H9 (cell line): ENCODE results near the gene DNHD1. TPM values are rescaled to one million over a fixed set of nuclear protein-coding genes. Genes with fewer than 3 reads are reported as not detected.

Experiments
- DNase-seq: peaks from one replicate; pipeline ENCODE4 v3.0.0-alpha.2; 2017
- H2AFZ ChIP-seq: one replicate; pipeline ENCODE4 v1.6.1; 2013; ENCODE audit warnings: mild to moderate bottlenecking, low read length, control low read depth, moderate library complexity
- H2AK5ac ChIP-seq: 2 replicates; pipeline ENCODE4 v1.6.1; 2013; ENCODE audit warnings: low read length, control low read depth, mixed read lengths; ENCODE audit not compliant: insufficient read length
- H2BK120ac ChIP-seq: one replicate; pipeline ENCODE4 v1.6.1; 2013; ENCODE audit warnings: low read depth, mild to moderate bottlenecking, low read length, control low read depth, inconsistent platforms; ENCODE audit not compliant: poor library complexity, severe bottlenecking
- H2BK12ac ChIP-seq: 2 replicates; pipeline ENCODE4 v1.6.1; 2013; ENCODE audit warnings: low read length, control low read depth, mixed read lengths, low read depth; ENCODE audit not compliant: insufficient read length
- H2BK15ac ChIP-seq: 2 replicates; pipeline ENCODE4 v1.6.1; 2013; ENCODE audit warnings: low read depth, low read length, control low read depth
- H2BK20ac ChIP-seq: one replicate; pipeline ENCODE4 v1.6.1; 2013; ENCODE audit warnings: low read depth, mild to moderate bottlenecking, low read length, control low read depth, inconsistent platforms; ENCODE audit not compliant: poor library complexity, severe bottlenecking
- H2BK5ac ChIP-seq: 2 replicates; pipeline ENCODE4 v1.6.1; 2013; ENCODE audit warnings: low read length, control low read depth, mixed read lengths; ENCODE audit not compliant: insufficient read length
- H3K14ac ChIP-seq: 2 replicates; pipeline ENCODE4 v1.6.1; 2013; ENCODE audit warnings: low read length, control low read depth; ENCODE audit not compliant: insufficient read depth
- H3K18ac ChIP-seq: 2 replicates; pipeline ENCODE4 v1.6.1; 2013; ENCODE audit warnings: low read depth, mild to moderate bottlenecking, mixed read lengths, low read length, control low read depth; ENCODE audit not compliant: insufficient read length
- H3K23ac ChIP-seq: 2 replicates; pipeline ENCODE4 v1.6.1; 2013; ENCODE audit warnings: low read length, control low read depth, mixed read lengths, low read depth; ENCODE audit not compliant: insufficient read length
- H3K23me2 ChIP-seq: 2 replicates; pipeline ENCODE4 v1.6.1; 2013; ENCODE audit warnings: low read depth, mild to moderate bottlenecking, mixed read lengths, low read length, control low read depth; ENCODE audit not compliant: insufficient read length, poor library complexity, severe bottlenecking
- H3K27ac ChIP-seq: 2 replicates; pipeline ENCODE4 v1.5.1; 2013; ENCODE audit warnings: low read length, control low read depth, mixed read lengths, low read depth; ENCODE audit not compliant: insufficient read length
- H3K27me3 ChIP-seq: 2 replicates; pipeline ENCODE4 v1.6.1; 2013; ENCODE audit warnings: low read length, control low read depth, inconsistent platforms; ENCODE audit not compliant: insufficient read depth
- H3K4ac ChIP-seq: 2 replicates; pipeline ENCODE4 v1.6.1; 2013; ENCODE audit warnings: low read depth, mild to moderate bottlenecking, control low read depth, inconsistent platforms, low read length, moderate library complexity
- H3K4me1 ChIP-seq: 2 replicates; pipeline ENCODE4 v1.6.1; 2013; ENCODE audit warnings: low read length, control low read depth, inconsistent platforms; ENCODE audit not compliant: insufficient read depth
- H3K4me2 ChIP-seq: 2 replicates; pipeline ENCODE4 v1.6.1; 2013; ENCODE audit warnings: low read length, control low read depth, mixed read lengths; ENCODE audit not compliant: insufficient read length, insufficient read depth
- H3K56ac ChIP-seq: 2 replicates; pipeline ENCODE4 v1.6.1; 2013; ENCODE audit warnings: low read depth, mild to moderate bottlenecking, mixed read lengths, low read length, control low read depth; ENCODE audit not compliant: insufficient read length
- H3K79me1 ChIP-seq: 2 replicates; pipeline ENCODE4 v1.6.1; 2013; ENCODE audit warnings: low read depth, mild to moderate bottlenecking, moderate library complexity, low read length, control low read depth, inconsistent platforms; ENCODE audit not compliant: insufficient read depth, poor library complexity, severe bottlenecking
- H3K79me2 ChIP-seq: 2 replicates; pipeline ENCODE4 v1.6.1; 2013; ENCODE audit warnings: low read length, control low read depth, inconsistent platforms; ENCODE audit not compliant: insufficient read depth
- H3K9ac ChIP-seq: 2 replicates; pipeline ENCODE4 v1.6.1; 2013; ENCODE audit warnings: low read length, control low read depth, mixed read lengths; ENCODE audit not compliant: insufficient read length; ENCODE audit errors: extremely low read depth
- H3K9me3 ChIP-seq: one replicate; pipeline ENCODE4 v1.6.1; 2013; ENCODE audit warnings: low read depth, low read length, inconsistent platforms; ENCODE audit not compliant: control insufficient read depth
- H3T11ph ChIP-seq: one replicate; pipeline ENCODE4 v1.6.1; 2013; ENCODE audit warnings: mild to moderate bottlenecking, low read length, control low read depth, inconsistent platforms
- H4K20me1 ChIP-seq: one replicate; pipeline ENCODE4 v1.6.1; 2013; ENCODE audit not compliant: control insufficient read depth, insufficient read length, insufficient read depth
- H4K5ac ChIP-seq: 2 replicates; pipeline ENCODE4 v1.6.1; 2013; ENCODE audit warnings: low read depth, mild to moderate bottlenecking, mixed read lengths, low read length, control low read depth; ENCODE audit not compliant: insufficient read length
- H4K8ac ChIP-seq: replicated peaks from 2 replicates; pipeline ENCODE4 v1.6.1; 2013; ENCODE audit warnings: low read length, control low read depth, mixed read lengths, low read depth; ENCODE audit not compliant: insufficient read length
- H4K91ac ChIP-seq: 2 replicates; pipeline ENCODE4 v1.6.1; 2013; ENCODE audit warnings: low read depth, mild to moderate bottlenecking, moderate library complexity, mixed read lengths, low read length, control low read depth; ENCODE audit not compliant: insufficient read length
- H3K27ac Mint-ChIP-seq, 3 experiments: 2 replicates in 2 of 3; 3 replicates in 1 of 3; pipeline ENCODE4 v1.8.0; 2020 to 2021; ENCODE audit warnings: mixed read lengths in 3 of 3, mild to moderate bottlenecking in 1 of 3, moderate library complexity in 1 of 3
- H3K27me3 Mint-ChIP-seq: 2 replicates; pipeline ENCODE4 v1.8.0; 2021; ENCODE audit warnings: low read depth, mild to moderate bottlenecking, moderate library complexity, mixed read lengths
- H3K36me3 Mint-ChIP-seq, 3 experiments: 2 replicates in 2 of 3; 3 replicates in 1 of 3; pipeline ENCODE4 v1.8.0; 2020 to 2021; ENCODE audit warnings: low read depth in 3 of 3, mixed read lengths in 3 of 3; ENCODE audit not compliant: insufficient read depth in 1 of 3
- H3K4me1 Mint-ChIP-seq, 2 experiments: 2 replicates each; pipeline ENCODE4 v1.8.0; 2020; ENCODE audit warnings: mixed read lengths in 2 of 2
- H3K4me3 Mint-ChIP-seq, 2 experiments: 2 replicates in 1 of 2; 3 replicates in 1 of 2; pipeline ENCODE4 v1.8.0; 2020 to 2021; ENCODE audit warnings: mild to moderate bottlenecking in 2 of 2, mixed read lengths in 2 of 2, moderate library complexity in 1 of 2
- H3K9me3 Mint-ChIP-seq, 2 experiments: 2 replicates in 1 of 2; 3 replicates in 1 of 2; pipeline ENCODE4 v1.8.0; 2020; ENCODE audit warnings: mild to moderate bottlenecking in 2 of 2, mixed read lengths in 2 of 2, moderate library complexity in 1 of 2
- CTCF ChIP-seq: fragments of 200-600 bp; sonication (generic); conservative IDR thresholded peaks from 3 replicates; pipeline ENCODE4 v1.8.0; 2021; ENCODE audit warnings: antibody characterized with exemption, mild to moderate bottlenecking
- WGBS: extraction: QIAGEN DNeasy Blood & Tissue Kit; methylation state at CpG from one replicate; pipeline ENCODE4 v1.1.7; 2013; ENCODE audit warnings: missing lambda C conversion rate, low lambda C conversion rate, mixed read lengths; ENCODE audit not compliant: insufficient read length; ENCODE audit errors: extremely low coverage; 5-methylcytosine and 5-hydroxymethylcytosine counted together
- total RNA-seq: library from RNA; stranded (reverse); gene quantifications from 2 replicates; pipeline ENCODE4 v1.2.1, GENCODE V29; 2021

The DNHD1 gene
- total RNA-seq, 1 experiment from 2014 or later = 3.5 TPM

GRCh38 chr11:6459099-6459450 lies 38.0 kb upstream of the DNHD1 start:
- Histone ChIP-seq H3K9ac (no peak overlapping the region), H2AFZ (no peak overlapping the region), H3K56ac (no peak overlapping the region), H4K5ac (no peak overlapping the region), H2BK12ac (no peak overlapping the region), H3K9me3 (no peaks in the 10 kb centered on the region), H3K27ac (no peak overlapping the region), H3K79me1 (no peaks in the 10 kb centered on the region), H2BK120ac (no peak overlapping the region), H3T11ph (no peak overlapping the region), H2BK15ac (no peak overlapping the region), H3K4ac (no peak overlapping the region), H2BK5ac (no peak overlapping the region), H3K23ac (no peak overlapping the region), H4K91ac (no peak overlapping the region), H3K4me2 (no peak overlapping the region), H4K20me1 (no peaks in the 10 kb centered on the region), H2BK20ac (no peak overlapping the region), H2AK5ac (no peak overlapping the region), H4K8ac (no peak overlapping the region), H3K14ac (no peak overlapping the region), H3K79me2 (no peaks in the 10 kb centered on the region), H3K18ac (no peak overlapping the region), H3K27me3 (no peaks in the 10 kb centered on the region), H3K23me2 (no peaks in the 10 kb centered on the region), H3K4me1 (no peaks in the 10 kb centered on the region)
- Mint-ChIP-seq H3K27ac (no peak overlapping the region), H3K4me1 (no peaks in the 10 kb centered on the region), H3K9me3 (no peaks in the 10 kb centered on the region), H3K36me3 (peaks cover 0 to 29% (median 6%) of the 10 kb centered on the region in 3 experiments; a peak in 3 of 7 replicates), H3K4me3 (no peak overlapping the region), H3K27me3 (no peaks in the 10 kb centered on the region)
- no CpG with 5 or more reads among the region's 1 CpG for WGBS
- TF ChIP-seq CTCF = no peak
- DNase-seq = no peak
